RWPE2 (cell line): ENCODE results near the gene HYPK.

Experiments
- ATAC-seq: fragments of 200-7000 bp; cut with Tn5 transposase; 3 replicates; pipeline ENCODE4 v1.9.1; 2021; ENCODE audit warnings: low read depth
- DNase-seq: peaks from one replicate; pipeline ENCODE4 v3.0.0-alpha.2; 2020; ENCODE audit warnings: low spot score
- H3K27ac ChIP-seq: fragments of 450-650 bp; 2 replicates; pipeline ENCODE4 v1.5.1; 2017; ENCODE audit warnings: mild to moderate bottlenecking; ENCODE audit not compliant: poor library complexity, severe bottlenecking
- H3K27me3 ChIP-seq: fragments of 250-450 bp; sonication (Bioruptor Pico); 2 replicates; pipeline ENCODE4 v1.5.1; 2021; ENCODE audit warnings: mild to moderate bottlenecking, moderate library complexity; ENCODE audit not compliant: insufficient read depth, poor library complexity, severe bottlenecking
- H3K36me3 ChIP-seq: fragments of 250-450 bp; sonication (Bioruptor Pico); 2 replicates; pipeline ENCODE4 v1.5.1; 2020; ENCODE audit warnings: low read depth, mild to moderate bottlenecking, moderate library complexity
- H3K4me1 ChIP-seq: fragments of 250-450 bp; sonication (Bioruptor Pico); 2 replicates; pipeline ENCODE4 v1.5.1; 2021; ENCODE audit warnings: mild to moderate bottlenecking, moderate library complexity; ENCODE audit not compliant: insufficient read depth, poor library complexity, severe bottlenecking
- H3K4me3 ChIP-seq: fragments of 250-450 bp; sonication (Bioruptor Pico); 2 replicates; pipeline ENCODE4 v1.5.1; 2021; ENCODE audit warnings: mild to moderate bottlenecking, moderate library complexity; ENCODE audit not compliant: severe bottlenecking
- H3K9me3 ChIP-seq: fragments of 250-450 bp; sonication (Bioruptor Pico); 2 replicates; pipeline ENCODE4 v1.5.1; 2021; ENCODE audit warnings: mild to moderate bottlenecking, moderate library complexity; ENCODE audit not compliant: severe bottlenecking
- CTCF ChIP-seq: fragments of 450-650 bp; IDR thresholded peaks from one replicate; pipeline ENCODE4 v1.5.1; 2017; ENCODE audit warnings: mild to moderate bottlenecking, moderate library complexity; ENCODE audit not compliant: poor library complexity, severe bottlenecking

The HYPK gene

DNA sequence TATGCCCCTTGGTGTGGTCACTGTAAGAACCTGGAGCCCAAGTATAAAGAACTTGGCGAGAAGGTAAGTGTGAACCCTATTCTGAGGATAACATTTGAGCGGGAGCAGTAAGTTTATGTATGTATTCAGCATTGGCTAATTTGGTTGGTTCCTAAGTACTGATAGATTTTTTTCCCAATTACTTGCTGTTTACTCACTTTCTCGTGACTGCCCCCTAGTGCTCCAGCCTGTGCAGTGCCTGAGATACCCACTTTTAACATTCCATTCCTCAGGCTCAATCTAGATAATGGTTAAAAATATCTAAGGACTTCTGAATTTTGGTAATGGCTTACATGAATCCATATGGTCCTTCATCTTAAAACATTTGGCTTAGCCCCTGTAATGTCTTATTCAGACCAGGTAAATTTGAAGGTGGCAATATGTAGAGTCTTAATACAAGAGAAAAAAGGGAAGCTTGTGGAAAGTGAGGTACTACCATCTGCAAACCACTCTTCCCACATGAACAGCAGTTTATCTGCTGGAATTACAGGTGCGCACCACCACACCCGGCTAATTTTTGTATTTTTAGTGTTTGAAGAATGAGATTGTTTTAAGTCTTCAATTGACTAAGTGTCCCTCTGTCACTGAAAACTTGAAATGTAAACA lies 30.7 kb upstream of the HYPK start:
- DNase-seq (no peak), ATAC-seq (peak; percentile 65)
- peak; percentile 99 for TF ChIP-seq CTCF
- Histone ChIP-seq H3K4me3 (no peak overlapping the region), H3K36me3 (peaks cover 92% of the 10 kb centered on the region), H3K27ac (no peak overlapping the region), H3K4me1 (no peaks in the 10 kb centered on the region), H3K27me3 (no peaks in the 10 kb centered on the region), H3K9me3 (no peaks in the 10 kb centered on the region)

DNA sequence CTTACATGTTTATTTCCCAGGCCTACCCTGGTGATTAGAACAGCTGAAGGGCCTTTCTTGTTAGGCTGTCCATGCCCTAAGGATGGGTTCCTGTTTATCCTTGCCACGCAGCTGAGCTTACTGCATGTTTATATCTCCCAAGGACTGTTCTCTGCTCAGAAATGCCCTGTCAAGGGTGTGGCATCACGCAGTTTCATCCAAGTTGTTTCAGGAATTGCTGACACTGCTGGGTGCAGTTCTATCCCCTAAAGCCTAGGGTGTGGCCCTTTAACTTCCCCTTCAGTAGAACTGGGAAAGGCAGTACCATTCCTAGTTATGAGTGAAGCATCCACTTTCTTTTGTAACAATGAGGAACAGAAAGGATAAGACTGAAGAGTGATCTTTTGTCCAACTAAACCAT lies 28.6 kb upstream of the HYPK start:
- no peak overlapping the region for H3K4me3 ChIP-seq
- H3K9me3 ChIP-seq = no peaks in the 10 kb centered on the region
- peaks cover 71% of the 10 kb centered on the region for H3K36me3 ChIP-seq
- no peaks in the 10 kb centered on the region for H3K27me3 ChIP-seq
- ATAC-seq (no peak), DNase-seq (no peak)
- no peak overlapping the region for H3K27ac ChIP-seq
- no peak for TF ChIP-seq CTCF
- no peaks in the 10 kb centered on the region for H3K4me1 ChIP-seq

- Histone ChIP-seq H3K27ac (no peak overlapping the region), H3K36me3 (peaks cover 63% of the 10 kb centered on the region)
- no peak for ATAC-seq
Measured at GRCh38 chr15:43772624-43773023, 27.8 kb upstream of the HYPK start.

GRCh38 chr15:43774062-43774461 lies 26.3 kb upstream of the HYPK start:
- peak overlapping the region; percentile 47 for H3K27ac ChIP-seq
- no peak for TF ChIP-seq CTCF
- no peak for DNase-seq
- H3K4me1 ChIP-seq = no peaks in the 10 kb centered on the region
- H3K36me3 ChIP-seq = peaks cover 49% of the 10 kb centered on the region
- ATAC-seq = no peak
- no peak overlapping the region for H3K4me3 ChIP-seq
- no peaks in the 10 kb centered on the region for H3K27me3 ChIP-seq
- H3K9me3 ChIP-seq = no peaks in the 10 kb centered on the region

More at GRCh38 chr15:43772624-43773023, 27.8 kb upstream of the HYPK start:
- H3K9me3 ChIP-seq = no peaks in the 10 kb centered on the region
- no peak for TF ChIP-seq CTCF
- no peak overlapping the region for H3K4me3 ChIP-seq
- no peak for DNase-seq
- no peaks in the 10 kb centered on the region for H3K27me3 ChIP-seq
- no peaks in the 10 kb centered on the region for H3K4me1 ChIP-seq

DNA sequence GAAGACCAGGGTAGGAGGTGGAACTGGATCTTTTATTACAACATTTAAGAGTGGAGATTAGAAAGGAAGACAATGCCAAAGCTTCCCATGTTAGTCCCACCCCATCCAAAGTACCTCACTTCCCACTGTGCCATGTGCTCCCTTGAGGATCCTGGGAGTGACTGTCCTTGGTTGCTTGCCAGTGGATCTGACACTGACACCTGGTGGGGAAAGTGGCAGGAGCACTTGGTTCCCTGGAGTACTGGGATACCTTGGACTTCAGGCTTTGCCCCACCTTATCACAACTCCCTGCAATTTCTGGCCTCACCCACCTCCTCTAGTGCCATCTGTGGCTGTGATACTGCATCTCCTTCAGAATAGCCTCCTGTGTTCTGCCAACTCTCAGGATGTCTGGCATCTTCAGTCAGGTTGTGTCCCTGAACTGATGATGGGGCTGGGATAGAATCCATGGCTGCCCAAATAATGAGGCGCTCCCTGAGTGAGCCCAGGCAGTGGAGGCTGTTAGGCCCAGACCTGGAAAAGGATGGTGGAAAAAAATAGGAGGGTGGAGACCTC lies 24.9 kb upstream of the HYPK start:
- peak; percentile 94 for TF ChIP-seq CTCF
- no peaks in the 10 kb centered on the region for H3K9me3 ChIP-seq
- DNase-seq (peak; percentile 80), ATAC-seq (peak; percentile 60)
- peak overlapping the region; percentile 47 for H3K27ac ChIP-seq
- H3K36me3 ChIP-seq = peaks cover 34% of the 10 kb centered on the region
- no peaks in the 10 kb centered on the region for H3K4me1 ChIP-seq
- no peaks in the 10 kb centered on the region for H3K27me3 ChIP-seq
- H3K4me3 ChIP-seq = peak overlapping the region; percentile 46
